A673 (cell line): ENCODE results near the gene SYP. TPM values are rescaled to one million over a fixed set of nuclear protein-coding genes. Genes with fewer than 3 reads are reported as not detected.

ENCODE experiments used
- BruUV-seq: library from RNA; stranded (reverse); fragments of 400-500 nt; replicated peaks from 2 replicates; lab custom pipeline; 2021; lab: Mats Ljungman, UMichigan
- CTCF ChIA-PET: fragments of 300-600 bp; sonication (Branson Sonifier 250); formaldehyde crosslinking; loops from one replicate; lab custom pipeline; 2022; ENCODE audit warnings: antibody characterized with exemption; lab: Charles Lee
- POLR2A ChIA-PET: fragments of 300-600 bp; sonication (Branson Sonifier 250); formaldehyde crosslinking; loops from one replicate; lab custom pipeline; 2022; ENCODE audit warnings: antibody characterized with exemption; ENCODE audit not compliant: low non-redundant PET; lab: Charles Lee
- DNase-seq: peaks from one replicate; pipeline ENCODE4 v3.0.0-alpha.2; 2015; ENCODE audit warnings: low spot score
- H3K27ac ChIP-seq: fragments of 200-600 bp; sonication (generic); 2 replicates; pipeline ENCODE4 v1.5.1; 2016; ENCODE audit warnings: mixed run types, low read depth, mild to moderate bottlenecking, mixed read lengths, antibody characterized with exemption, low read length; ENCODE audit not compliant: poor library complexity, severe bottlenecking
- H3K27me3 ChIP-seq: fragments of 200-600 bp; sonication (generic); replicated peaks from 2 replicates; pipeline ENCODE4 v1.6.1; 2017; ENCODE audit warnings: mixed run types, low read depth, mild to moderate bottlenecking, mixed read lengths, antibody characterized with exemption, low read length; ENCODE audit not compliant: insufficient read depth, poor library complexity
- H3K36me3 ChIP-seq: fragments of 200-600 bp; sonication (generic); 2 replicates; pipeline ENCODE4 v1.6.1; 2016; ENCODE audit warnings: mixed run types, mild to moderate bottlenecking, mixed read lengths, antibody characterized with exemption, low read length; ENCODE audit not compliant: insufficient read depth, poor library complexity, severe bottlenecking
- H3K4me1 ChIP-seq: fragments of 200-600 bp; sonication (generic); 2 replicates; pipeline ENCODE4 v1.6.1; 2017; ENCODE audit warnings: mixed run types, mild to moderate bottlenecking, mixed read lengths, antibody characterized with exemption, low read length; ENCODE audit not compliant: insufficient read depth, poor library complexity, severe bottlenecking
- H3K4me3 ChIP-seq: fragments of 200-600 bp; sonication (generic); 2 replicates; pipeline ENCODE4 v1.5.1; 2016; ENCODE audit warnings: low read depth, mixed run types, mild to moderate bottlenecking, mixed read lengths, low read length; ENCODE audit not compliant: poor library complexity, severe bottlenecking
- H3K9me3 ChIP-seq: fragments of 200-600 bp; sonication (generic); 2 replicates; pipeline ENCODE4 v1.6.1; 2016; ENCODE audit warnings: mixed run types, low read depth, mild to moderate bottlenecking, mixed read lengths, antibody characterized with exemption, low read length; ENCODE audit not compliant: poor library complexity, severe bottlenecking
- EZH2 ChIP-seq: fragments of 200-600 bp; sonication (generic); IDR thresholded peaks from 2 replicates; pipeline ENCODE4 v1.6.1; 2017; ENCODE audit warnings: borderline replicate concordance, low read depth, mild to moderate bottlenecking, mixed read lengths, antibody characterized with exemption, low read length; ENCODE audit not compliant: poor library complexity, severe bottlenecking
- intact Hi-C: fragments of 100-400 bp; cut with micrococcal nuclease; formaldehyde crosslinking; loops from one replicate; pipeline ENCODE4 v1.10.0; 2022; ENCODE audit not compliant: unreplicated experiment
- total RNA-seq: library from RNA; stranded (reverse); gene quantifications from 2 replicates; pipeline ENCODE4 v1.2.3, GENCODE V29; 2021
- TF ChIP-seq, protein P1 (sequence below): fragments of 300-800, 200-600 bp; sonication (generic); conservative IDR thresholded peaks from 2 replicates; pipeline ENCODE4 v1.5.1; 2017; ENCODE audit warnings: low read depth, mild to moderate bottlenecking, antibody characterized with exemption, low read length, moderate library complexity, mixed read lengths

The SYP gene
- total RNA-seq, 1 experiment from 2014 or later: 14.6 TPM

DNA sequence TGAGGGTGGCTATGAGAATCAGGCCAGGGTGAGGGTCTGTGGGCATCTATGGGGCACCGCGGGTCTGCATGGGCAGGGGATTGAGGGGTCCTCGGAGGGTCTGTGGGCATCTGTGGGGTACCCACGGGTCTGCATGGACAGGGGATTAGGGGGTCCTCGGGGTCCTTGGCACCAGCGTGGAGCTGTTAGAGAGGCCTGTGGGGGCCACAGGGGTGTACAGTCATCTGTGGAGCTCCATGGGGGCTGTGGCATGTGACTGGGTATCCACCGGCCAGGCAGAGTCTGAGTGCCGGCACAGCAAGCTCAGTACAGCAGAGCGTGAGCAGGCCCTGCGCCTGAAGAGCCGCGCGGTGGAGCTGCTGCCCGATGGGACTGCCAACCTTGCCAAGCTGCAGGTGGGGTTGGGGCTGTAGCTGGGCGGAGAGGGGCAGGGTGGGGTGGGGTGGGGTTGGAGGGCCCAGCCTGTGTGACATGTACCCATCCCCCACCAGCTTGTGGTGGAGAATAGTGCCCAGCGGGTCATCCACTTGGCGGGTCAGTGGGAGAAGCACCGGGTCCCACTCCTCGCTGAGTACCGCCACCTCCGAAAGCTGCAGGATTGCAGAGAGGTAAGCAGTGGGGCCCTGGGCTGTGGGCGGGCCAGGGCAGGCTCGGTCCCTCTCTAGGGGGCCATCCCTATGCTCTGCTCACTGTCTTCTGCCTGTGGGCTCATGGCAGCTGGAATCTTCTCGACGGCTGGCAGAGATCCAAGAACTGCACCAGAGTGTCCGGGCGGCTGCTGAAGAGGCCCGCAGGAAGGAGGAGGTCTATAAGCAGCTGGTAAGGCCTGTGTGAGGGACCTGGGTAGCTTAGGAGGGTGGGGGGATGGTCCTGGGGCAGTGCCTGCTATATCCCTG is 48.2 kb upstream of the SYP start:
- Histone ChIP-seq H3K4me1 (no peaks in the 10 kb centered on the region), H3K36me3 (no peaks in the 10 kb centered on the region), H3K27me3 (no peaks in the 10 kb centered on the region), H3K9me3 (no peaks in the 10 kb centered on the region), H3K27ac (no peak overlapping the region), H3K4me3 (no peak overlapping the region)
- no TSS peak for BruUV-seq
- CTCF ChIA-PET: no interaction called here
- no peak for DNase-seq
- TF ChIP-seq, protein P1, sequence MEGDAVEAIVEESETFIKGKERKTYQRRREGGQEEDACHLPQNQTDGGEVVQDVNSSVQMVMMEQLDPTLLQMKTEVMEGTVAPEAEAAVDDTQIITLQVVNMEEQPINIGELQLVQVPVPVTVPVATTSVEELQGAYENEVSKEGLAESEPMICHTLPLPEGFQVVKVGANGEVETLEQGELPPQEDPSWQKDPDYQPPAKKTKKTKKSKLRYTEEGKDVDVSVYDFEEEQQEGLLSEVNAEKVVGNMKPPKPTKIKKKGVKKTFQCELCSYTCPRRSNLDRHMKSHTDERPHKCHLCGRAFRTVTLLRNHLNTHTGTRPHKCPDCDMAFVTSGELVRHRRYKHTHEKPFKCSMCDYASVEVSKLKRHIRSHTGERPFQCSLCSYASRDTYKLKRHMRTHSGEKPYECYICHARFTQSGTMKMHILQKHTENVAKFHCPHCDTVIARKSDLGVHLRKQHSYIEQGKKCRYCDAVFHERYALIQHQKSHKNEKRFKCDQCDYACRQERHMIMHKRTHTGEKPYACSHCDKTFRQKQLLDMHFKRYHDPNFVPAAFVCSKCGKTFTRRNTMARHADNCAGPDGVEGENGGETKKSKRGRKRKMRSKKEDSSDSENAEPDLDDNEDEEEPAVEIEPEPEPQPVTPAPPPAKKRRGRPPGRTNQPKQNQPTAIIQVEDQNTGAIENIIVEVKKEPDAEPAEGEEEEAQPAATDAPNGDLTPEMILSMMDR: no peak
- TF ChIP-seq EZH2: no peak
- intact Hi-C loops: no loop called here
- POLR2A ChIA-PET: no interaction called here

- no peaks in the 10 kb centered on the region for H3K4me1 ChIP-seq
- H3K27me3 ChIP-seq: no peaks in the 10 kb centered on the region
- H3K27ac ChIP-seq: no peak overlapping the region
- CTCF ChIA-PET: no interaction called here
- no peak overlapping the region for H3K4me3 ChIP-seq
- POLR2A ChIA-PET: no interaction called here
- intact Hi-C loops: no loop called here
- DNase-seq: no peak
- TF ChIP-seq EZH2: no peak
- TF ChIP-seq, protein P1: no peak
- no peaks in the 10 kb centered on the region for H3K36me3 ChIP-seq
- no TSS peak for BruUV-seq
- H3K9me3 ChIP-seq: no peaks in the 10 kb centered on the region
These were observed 47.4 kb upstream of the SYP start for GRCh38 chrX:49247346-49247745.

GRCh38 chrX:49246541-49246940 is 46.5 kb upstream of the SYP start:
- no peaks in the 10 kb centered on the region for H3K4me1 ChIP-seq
- H3K27me3 ChIP-seq: no peaks in the 10 kb centered on the region
- intact Hi-C loops: no loop called here
- ChIA-PET POLR2A (no interaction called here), CTCF (no interaction called here)
- TF ChIP-seq, protein P1: no peak
- no peak for TF ChIP-seq EZH2
- no peak overlapping the region for H3K4me3 ChIP-seq
- no TSS peak for BruUV-seq
- no peaks in the 10 kb centered on the region for H3K36me3 ChIP-seq
- DNase-seq: no peak
- H3K9me3 ChIP-seq: no peaks in the 10 kb centered on the region
- H3K27ac ChIP-seq: no peak overlapping the region
